ENCODE data around the gene APOO.

GRCh38 chrX:23887918-23888317 lies 19.8 kb downstream of the APOO start:
- TF ChIP-seq ZBTB7A (IDR thresholded peaks at IDR 0.05; ENCODE audit: low read depth) (no peak), RAD21 (IDR thresholded peaks at IDR 0.05; ENCODE audit: low read depth) (no peak), NFIC (IDR thresholded peaks at IDR 0.05) (no peak), REST (IDR thresholded peaks at IDR 0.05; ENCODE audit: low read depth) (no peak), EGR1 (IDR thresholded peaks at IDR 0.05) (no peak), TEAD4 (IDR thresholded peaks at IDR 0.05) (no peak), CEBPB (IDR thresholded peaks at IDR 0.05) (no peak), YY1 (IDR thresholded peaks at IDR 0.05; ENCODE audit: low read depth) (no peak)
- TF ChIP-seq, protein P1, sequence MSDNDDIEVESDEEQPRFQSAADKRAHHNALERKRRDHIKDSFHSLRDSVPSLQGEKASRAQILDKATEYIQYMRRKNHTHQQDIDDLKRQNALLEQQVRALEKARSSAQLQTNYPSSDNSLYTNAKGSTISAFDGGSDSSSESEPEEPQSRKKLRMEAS (IDR thresholded peaks at IDR 0.05), result no peak
- TF ChIP-seq, protein P2, sequence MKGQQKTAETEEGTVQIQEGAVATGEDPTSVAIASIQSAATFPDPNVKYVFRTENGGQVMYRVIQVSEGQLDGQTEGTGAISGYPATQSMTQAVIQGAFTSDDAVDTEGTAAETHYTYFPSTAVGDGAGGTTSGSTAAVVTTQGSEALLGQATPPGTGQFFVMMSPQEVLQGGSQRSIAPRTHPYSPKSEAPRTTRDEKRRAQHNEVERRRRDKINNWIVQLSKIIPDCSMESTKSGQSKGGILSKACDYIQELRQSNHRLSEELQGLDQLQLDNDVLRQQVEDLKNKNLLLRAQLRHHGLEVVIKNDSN (IDR thresholded peaks at IDR 0.05), result no peak
